Endothelial cell (in vitro differentiated cells): Measurements from ENCODE around the gene GRM4. TPM values are rescaled to one million over a fixed set of nuclear protein-coding genes. Genes with fewer than 3 reads are reported as not detected.

Source experiments
- DNase-seq: peaks from one replicate; pipeline ENCODE4 v3.0.0; 2021; ENCODE audit warnings: low spot score
- H3K27ac Mint-ChIP-seq: one replicate; pipeline ENCODE4 v1.8.0; 2021; ENCODE audit warnings: mixed read lengths, inconsistent platforms; ENCODE audit not compliant: unreplicated experiment
- H3K27me3 Mint-ChIP-seq: one replicate; pipeline ENCODE4 v1.8.0; 2021; ENCODE audit warnings: mild to moderate bottlenecking, moderate library complexity, mixed read lengths, inconsistent platforms; ENCODE audit not compliant: unreplicated experiment
- H3K36me3 Mint-ChIP-seq: one replicate; pipeline ENCODE4 v1.8.0; 2021; ENCODE audit warnings: mild to moderate bottlenecking, low read depth, mixed read lengths, inconsistent platforms; ENCODE audit not compliant: unreplicated experiment
- H3K4me1 Mint-ChIP-seq: one replicate; pipeline ENCODE4 v1.8.0; 2021; ENCODE audit warnings: mild to moderate bottlenecking, mixed read lengths, inconsistent platforms; ENCODE audit not compliant: unreplicated experiment
- H3K4me3 Mint-ChIP-seq: one replicate; pipeline ENCODE4 v1.8.0; 2021; ENCODE audit warnings: mild to moderate bottlenecking, mixed read lengths, inconsistent platforms; ENCODE audit not compliant: unreplicated experiment
- H3K9me3 Mint-ChIP-seq: one replicate; pipeline ENCODE4 v1.8.0; 2021; ENCODE audit warnings: mixed read lengths, inconsistent platforms; ENCODE audit not compliant: unreplicated experiment
- total RNA-seq: library from RNA; stranded (reverse); fragmentation: NEBNext Ultra II Directional; extraction: Animal tissue kit (Norgen Biotek cat#: 25700); gene quantifications from one replicate; pipeline ENCODE4 v1.2.1, GENCODE V29; 2021; ENCODE audit not compliant: unreplicated experiment
- TF ChIP-seq, protein P1 (sequence below): fragments of 200-600 bp; sonication (generic); IDR thresholded peaks from one replicate; pipeline ENCODE4 v1.5.0; 2021; ENCODE audit warnings: antibody characterized with exemption; ENCODE audit not compliant: unreplicated experiment

The GRM4 gene
- total RNA-seq, 1 donor from 2014 or later = 2.6 TPM

DNA sequence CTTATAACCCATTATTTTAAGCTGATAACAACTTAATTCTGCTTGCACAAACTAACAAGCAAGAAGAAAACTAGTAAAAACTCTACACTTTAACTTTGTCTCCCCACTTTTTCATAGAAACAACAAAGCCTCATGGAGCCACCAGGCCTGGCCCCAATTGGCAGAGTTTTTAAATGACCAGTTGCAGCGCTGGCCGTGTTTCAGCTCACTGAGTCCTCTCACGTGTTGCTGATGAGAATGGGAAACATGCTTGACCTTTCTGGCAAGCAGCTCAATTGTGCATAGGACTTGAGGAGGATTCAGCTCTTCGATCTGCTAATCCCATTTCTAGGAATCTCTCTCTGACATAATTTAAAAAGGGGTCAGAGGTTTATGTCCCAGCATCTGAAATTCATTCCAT is 24.5 kb upstream of the GRM4 start:
- no peak for DNase-seq
- TF ChIP-seq, protein P1, sequence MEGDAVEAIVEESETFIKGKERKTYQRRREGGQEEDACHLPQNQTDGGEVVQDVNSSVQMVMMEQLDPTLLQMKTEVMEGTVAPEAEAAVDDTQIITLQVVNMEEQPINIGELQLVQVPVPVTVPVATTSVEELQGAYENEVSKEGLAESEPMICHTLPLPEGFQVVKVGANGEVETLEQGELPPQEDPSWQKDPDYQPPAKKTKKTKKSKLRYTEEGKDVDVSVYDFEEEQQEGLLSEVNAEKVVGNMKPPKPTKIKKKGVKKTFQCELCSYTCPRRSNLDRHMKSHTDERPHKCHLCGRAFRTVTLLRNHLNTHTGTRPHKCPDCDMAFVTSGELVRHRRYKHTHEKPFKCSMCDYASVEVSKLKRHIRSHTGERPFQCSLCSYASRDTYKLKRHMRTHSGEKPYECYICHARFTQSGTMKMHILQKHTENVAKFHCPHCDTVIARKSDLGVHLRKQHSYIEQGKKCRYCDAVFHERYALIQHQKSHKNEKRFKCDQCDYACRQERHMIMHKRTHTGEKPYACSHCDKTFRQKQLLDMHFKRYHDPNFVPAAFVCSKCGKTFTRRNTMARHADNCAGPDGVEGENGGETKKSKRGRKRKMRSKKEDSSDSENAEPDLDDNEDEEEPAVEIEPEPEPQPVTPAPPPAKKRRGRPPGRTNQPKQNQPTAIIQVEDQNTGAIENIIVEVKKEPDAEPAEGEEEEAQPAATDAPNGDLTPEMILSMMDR = no peak
- no peak overlapping the region for H3K27ac Mint-ChIP-seq
- no peak overlapping the region for H3K4me3 Mint-ChIP-seq
- H3K27me3 Mint-ChIP-seq = peaks cover 4% of the 10 kb centered on the region
- no peaks in the 10 kb centered on the region for H3K4me1 Mint-ChIP-seq
- no peaks in the 10 kb centered on the region for H3K9me3 Mint-ChIP-seq
- no peaks in the 10 kb centered on the region for H3K36me3 Mint-ChIP-seq

- TF ChIP-seq, protein P1 = no peak
- H3K27ac Mint-ChIP-seq = no peak overlapping the region
- H3K4me3 Mint-ChIP-seq = no peak overlapping the region
- peaks cover 4% of the 10 kb centered on the region for H3K27me3 Mint-ChIP-seq
- no peaks in the 10 kb centered on the region for H3K9me3 Mint-ChIP-seq
- H3K36me3 Mint-ChIP-seq = no peaks in the 10 kb centered on the region
- H3K4me1 Mint-ChIP-seq = no peaks in the 10 kb centered on the region
- no peak for DNase-seq
These were observed 24.0 kb upstream of the GRM4 start for GRCh38 chr6:34169897-34170296.

- Mint-ChIP-seq H3K4me1 (no peaks in the 10 kb centered on the region), H3K9me3 (no peaks in the 10 kb centered on the region), H3K36me3 (no peaks in the 10 kb centered on the region), H3K4me3 (no peak overlapping the region), H3K27ac (no peak overlapping the region), H3K27me3 (no peaks in the 10 kb centered on the region)
- no peak for DNase-seq
- TF ChIP-seq, protein P1 = no peak
These were observed 16.1 kb upstream of the GRM4 start for GRCh38 chr6:34161857-34162515.

- Mint-ChIP-seq H3K4me1 (no peaks in the 10 kb centered on the region), H3K27ac (no peak overlapping the region), H3K9me3 (no peaks in the 10 kb centered on the region), H3K36me3 (no peaks in the 10 kb centered on the region), H3K4me3 (no peak overlapping the region), H3K27me3 (no peaks in the 10 kb centered on the region)
- DNase-seq = no peak
- TF ChIP-seq, protein P1 = no peak
These were observed 14.0 kb upstream of the GRM4 start for GRCh38 chr6:34159844-34160243.

- H3K4me3 Mint-ChIP-seq = no peak overlapping the region
- H3K9me3 Mint-ChIP-seq = no peaks in the 10 kb centered on the region
- no peak overlapping the region for H3K27ac Mint-ChIP-seq
- no peak for DNase-seq
- H3K4me1 Mint-ChIP-seq = peaks cover 3% of the 10 kb centered on the region
- peaks cover 4% of the 10 kb centered on the region for H3K27me3 Mint-ChIP-seq
- TF ChIP-seq, protein P1 = no peak
- H3K36me3 Mint-ChIP-seq = no peaks in the 10 kb centered on the region
These were observed 13.0 kb upstream of the GRM4 start for GRCh38 chr6:34158876-34159275.
